Ammon's horn (tissue), 1 donor: ENCODE measurements around the gene PDGFA.
"Not testable (repeated sequence)": the region's sequence is repeated elsewhere in the genome, so short reads cannot be mapped to it uniquely, and the experiment has no call there.

ENCODE experiments used
- DNase-seq: peaks from one replicate; pipeline ENCODE4 v3.0.0-alpha.2; 2016; ENCODE audit warnings: low spot score

Gene PDGFA

GRCh38 chr7:552151-552867 lies 32.7 kb upstream of the PDGFA start:
- not testable (repeated sequence) for DNase-seq

DNA sequence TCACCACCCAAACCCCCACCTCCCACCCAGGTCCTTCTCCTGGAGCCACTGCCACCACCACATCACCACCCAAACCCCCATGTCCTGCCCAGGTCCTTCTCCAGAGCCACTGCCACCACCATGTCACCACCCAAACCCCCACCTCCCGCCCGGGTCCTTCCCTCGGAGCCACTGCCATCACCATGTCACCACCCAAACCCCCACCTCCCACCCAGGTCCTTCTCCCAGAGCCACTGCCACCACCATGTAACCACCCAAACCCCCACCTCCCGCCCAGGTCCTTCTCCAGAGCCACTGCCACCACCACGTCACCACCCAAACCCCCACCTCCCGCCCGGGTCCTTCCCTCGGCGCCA lies 31.9 kb upstream of the PDGFA start:
- not testable (repeated sequence) for DNase-seq

GRCh38 chr7:550881-551614 lies 31.4 kb upstream of the PDGFA start:
- no peak for DNase-seq

DNA sequence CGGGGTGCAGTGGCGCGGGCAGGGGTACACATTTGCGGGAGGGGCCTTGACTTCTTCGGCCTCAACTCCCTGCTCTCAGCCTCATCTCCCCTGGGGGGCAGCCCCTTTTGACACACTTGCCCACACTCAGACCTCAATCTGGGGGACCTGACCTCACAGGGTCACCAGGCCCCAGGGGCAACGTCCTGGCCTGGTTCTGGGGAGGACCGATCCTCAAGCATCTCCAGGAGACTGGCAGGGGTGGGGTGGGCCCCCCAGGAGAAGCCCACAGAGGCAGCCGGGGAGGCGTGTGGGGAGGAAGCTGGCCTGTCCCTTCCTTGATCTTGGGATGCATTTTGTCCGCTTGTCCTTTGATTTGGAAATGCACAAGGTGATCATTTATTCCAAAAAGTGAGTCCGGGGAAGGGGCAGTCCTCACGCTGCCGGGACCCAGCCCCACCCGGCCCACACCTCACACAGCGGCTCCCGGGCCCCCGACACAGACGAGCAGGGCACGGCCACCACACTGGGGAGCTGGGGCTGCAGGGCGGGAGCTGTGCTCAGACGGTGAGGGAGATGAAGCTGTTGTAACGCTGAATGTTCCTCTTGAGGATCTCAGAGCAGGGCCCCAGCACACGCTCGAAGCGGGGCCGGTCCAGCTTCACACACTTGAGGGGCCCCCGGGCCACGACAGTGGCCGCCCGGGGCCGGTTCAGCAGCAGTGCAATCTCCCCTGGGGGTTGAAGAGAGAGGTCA lies 30.4 kb upstream of the PDGFA start:
- no peak for DNase-seq

DNA sequence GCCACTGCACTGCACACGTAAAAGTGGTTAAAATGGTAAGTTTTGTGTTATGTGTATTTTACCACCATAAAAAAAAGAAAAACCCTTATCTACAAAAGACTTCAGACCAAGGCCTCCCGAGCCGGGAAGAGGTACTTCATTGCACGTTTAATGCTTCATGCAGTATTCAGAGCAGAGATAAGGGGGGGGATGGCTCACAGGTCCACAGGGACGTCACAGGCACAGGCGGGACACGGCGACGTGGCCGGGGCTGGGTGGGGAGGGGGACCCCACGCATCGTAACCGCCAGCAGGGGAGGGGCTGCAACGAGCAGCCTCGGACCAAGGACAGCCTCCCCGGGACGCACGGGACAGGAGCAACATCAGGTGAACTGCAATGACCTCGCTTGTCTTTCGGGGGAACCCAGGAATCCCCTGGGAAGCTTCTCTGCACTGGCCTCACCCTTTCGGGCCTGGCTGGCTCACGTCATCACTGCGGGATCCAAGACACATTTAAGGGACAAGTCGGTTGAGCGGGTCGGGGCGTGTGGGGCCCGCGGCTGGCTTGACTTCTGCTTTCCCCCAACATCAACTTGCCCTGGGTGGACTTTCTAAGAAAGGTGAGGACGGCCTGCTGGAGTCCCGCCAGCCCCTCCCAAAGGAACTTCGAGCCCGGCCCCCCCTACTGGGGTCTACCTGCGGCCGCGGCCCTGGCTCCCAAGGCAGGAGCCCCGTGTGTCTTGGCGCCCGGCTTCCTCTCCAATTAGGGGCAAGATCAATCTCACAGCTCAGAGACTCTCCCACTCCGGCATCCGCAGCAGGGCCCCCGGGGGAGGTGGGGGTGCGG lies 29.6 kb upstream of the PDGFA start:
- no peak for DNase-seq

DNA sequence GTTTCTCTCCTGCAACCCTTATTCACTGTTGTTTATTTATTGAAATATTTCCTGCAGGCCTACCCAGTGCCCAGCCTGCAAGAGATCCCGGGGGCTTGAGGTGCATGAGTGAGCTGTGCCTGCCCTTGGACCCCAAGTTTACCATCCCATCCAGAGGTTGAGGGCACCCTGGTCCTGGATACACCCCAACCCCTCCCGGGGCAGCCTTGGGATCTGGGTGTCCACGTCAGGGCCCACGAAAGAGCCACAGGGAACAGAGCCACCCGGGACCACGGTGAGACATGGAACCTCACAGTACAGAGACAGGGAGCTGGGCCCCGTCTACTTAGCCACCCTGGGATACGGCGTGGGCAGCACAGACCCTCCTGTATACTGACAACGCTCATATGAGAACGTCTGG lies 28.8 kb upstream of the PDGFA start:
- DNase-seq = no peak

DNA sequence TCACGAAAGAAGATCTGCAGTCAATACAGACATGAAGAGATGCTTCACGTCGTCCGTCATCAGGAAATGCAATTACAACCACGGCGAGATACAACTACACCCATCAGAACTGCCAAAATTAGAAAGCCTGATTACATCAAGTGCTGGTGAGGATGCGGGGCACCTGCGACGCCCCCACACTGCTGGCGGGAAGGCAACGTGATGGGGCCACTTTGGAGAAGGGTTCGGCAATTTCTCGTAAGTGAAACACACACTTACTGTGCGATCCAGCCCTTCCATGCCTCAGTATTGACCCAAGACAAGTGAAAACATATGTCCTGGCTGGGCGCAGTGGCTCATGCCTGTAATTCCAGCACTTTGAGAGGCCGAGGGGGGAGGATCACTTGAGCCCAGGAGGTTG lies 25.8 kb upstream of the PDGFA start:
- DNase-seq = no peak

- DNase-seq = no peak
Measured at GRCh38 chr7:544338-545221, 24.9 kb upstream of the PDGFA start.

DNA sequence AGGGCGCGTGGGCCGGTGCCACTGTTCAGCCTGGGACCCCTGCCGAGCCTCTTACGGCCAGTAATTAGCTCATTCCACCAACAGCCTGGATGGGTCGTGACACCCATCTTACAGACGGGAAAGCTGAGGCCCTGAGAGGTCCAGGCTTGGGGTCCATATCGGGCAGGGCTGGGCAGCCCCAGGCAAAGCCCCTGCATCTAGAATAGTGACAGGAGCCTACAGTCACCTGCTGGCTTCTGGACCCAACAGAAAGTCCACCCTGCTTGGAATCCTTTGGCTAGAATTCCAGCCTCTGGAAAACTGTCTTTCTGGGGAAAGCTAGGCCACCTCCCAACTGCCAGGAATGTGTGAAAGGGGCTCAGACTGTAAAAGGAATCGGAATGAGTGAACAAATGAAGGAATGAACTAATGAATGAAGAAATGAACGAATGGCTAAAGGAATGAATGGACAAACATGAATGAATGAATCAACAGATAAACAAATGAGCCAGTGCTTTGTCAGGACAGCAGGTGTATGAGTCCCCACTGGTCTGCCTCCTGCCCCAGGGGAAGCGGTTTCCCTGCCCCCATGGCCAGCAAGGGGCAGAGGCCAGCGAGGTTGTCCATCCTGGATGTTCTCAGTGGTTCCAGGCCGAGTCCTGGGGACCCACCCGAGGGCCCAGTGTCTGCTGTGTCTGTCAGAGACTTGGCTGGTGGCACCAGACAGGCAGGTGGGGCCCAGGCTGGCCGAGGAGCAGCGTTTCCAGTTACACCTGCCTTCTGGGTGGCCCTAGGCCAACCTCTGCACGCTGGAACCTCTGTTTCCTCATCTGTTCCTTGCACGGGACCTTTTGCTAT lies 24.1 kb upstream of the PDGFA start:
- DNase-seq = no peak

DNA sequence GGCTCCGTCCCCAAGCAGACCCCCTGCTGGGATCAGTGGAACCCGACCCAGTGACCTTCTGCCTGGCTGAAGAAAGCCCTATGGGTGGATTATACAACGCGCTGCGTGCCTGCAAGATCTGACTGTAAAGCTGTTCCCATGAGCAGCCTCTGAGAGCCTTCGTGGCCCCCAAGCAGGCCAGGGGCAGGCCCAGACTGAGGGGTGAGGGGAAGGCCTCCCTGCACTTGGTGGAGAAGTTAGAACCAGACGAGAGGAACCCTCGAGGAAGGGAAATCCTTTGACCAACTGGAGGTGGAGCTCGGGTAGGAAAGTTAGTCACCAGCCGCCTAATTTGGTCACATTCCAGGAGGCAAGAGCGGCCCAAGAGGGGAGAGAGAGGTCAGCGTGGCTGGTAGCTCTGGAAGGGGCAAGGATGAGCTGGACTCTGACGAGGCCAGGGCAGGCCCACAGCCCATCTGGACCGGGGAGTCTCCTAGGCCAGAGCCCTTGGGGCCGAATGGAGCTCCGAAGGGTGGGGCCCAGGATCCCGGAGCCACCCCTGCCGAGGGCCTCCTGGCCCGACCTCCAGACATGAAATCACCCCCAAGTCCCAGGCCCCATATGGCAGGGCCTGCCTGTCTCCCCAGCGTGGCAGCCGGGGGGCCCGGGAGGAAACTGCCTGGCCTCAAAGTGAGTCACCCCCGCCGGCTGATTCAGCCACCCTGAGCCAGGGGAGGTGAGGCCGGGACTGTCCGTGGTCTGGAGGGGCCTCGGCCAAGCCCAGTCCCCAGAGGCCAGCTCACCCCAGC lies 23.3 kb upstream of the PDGFA start:
- DNase-seq = no peak

- no peak for DNase-seq
Measured at GRCh38 chr7:542131-542712, 22.6 kb upstream of the PDGFA start.

GRCh38 chr7:541661-542060 lies 22.0 kb upstream of the PDGFA start:
- DNase-seq = no peak

- DNase-seq = no peak
Measured at GRCh38 chr7:540997-541396, 21.4 kb upstream of the PDGFA start.

DNA sequence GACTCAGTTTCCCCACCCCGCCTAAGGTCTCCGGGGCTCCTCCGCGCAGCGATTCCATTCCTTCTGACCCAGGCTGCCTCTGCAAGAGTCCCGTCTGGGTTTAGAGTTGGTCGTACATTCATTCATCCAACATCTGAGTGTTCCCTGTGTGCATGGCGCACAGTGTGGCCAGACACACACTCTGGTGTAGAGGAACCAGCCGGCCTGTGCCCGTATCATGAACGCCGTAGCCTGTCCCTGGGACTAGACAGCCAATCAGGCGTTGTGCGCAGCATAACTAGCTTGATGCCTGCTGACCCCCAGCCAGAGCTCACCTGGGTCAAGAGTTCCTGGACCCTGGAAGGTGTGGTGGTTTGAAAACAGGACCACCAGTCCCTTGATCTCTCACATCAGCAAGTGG lies 20.9 kb upstream of the PDGFA start:
- DNase-seq = no peak

DNA sequence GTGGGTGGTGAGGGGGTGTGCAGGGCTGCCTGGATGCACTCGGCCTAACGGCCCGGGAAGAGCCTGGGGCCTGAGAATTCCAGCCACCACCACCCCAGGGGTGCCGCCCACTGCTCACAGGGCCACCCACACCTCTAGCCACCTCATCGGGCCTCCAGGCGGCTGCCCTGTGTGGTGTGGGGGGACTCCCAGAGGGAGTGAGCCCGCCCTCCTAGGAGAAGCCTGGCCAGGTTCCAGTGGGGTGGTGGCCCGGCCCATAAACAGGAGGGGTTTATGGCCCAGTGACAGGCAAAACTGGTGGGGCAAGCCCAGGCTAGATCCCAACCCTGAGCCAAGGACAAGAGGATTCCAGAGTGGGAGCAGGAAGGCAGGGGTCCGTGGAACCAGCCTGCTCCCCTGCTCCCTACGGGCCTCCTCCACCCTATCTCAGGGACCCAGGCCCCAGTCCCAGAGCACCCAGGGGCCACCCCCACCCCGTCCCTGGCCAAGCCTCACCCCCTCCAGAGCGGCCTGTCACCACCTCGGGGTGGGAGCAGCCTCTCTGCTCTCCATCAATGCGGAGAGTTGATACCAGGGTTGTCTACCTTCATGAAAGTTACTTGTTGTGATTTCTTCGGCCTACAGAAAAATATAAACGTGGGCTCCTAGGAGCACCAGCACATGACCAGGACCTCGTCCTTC lies 20.2 kb upstream of the PDGFA start:
- DNase-seq = no peak

DNA sequence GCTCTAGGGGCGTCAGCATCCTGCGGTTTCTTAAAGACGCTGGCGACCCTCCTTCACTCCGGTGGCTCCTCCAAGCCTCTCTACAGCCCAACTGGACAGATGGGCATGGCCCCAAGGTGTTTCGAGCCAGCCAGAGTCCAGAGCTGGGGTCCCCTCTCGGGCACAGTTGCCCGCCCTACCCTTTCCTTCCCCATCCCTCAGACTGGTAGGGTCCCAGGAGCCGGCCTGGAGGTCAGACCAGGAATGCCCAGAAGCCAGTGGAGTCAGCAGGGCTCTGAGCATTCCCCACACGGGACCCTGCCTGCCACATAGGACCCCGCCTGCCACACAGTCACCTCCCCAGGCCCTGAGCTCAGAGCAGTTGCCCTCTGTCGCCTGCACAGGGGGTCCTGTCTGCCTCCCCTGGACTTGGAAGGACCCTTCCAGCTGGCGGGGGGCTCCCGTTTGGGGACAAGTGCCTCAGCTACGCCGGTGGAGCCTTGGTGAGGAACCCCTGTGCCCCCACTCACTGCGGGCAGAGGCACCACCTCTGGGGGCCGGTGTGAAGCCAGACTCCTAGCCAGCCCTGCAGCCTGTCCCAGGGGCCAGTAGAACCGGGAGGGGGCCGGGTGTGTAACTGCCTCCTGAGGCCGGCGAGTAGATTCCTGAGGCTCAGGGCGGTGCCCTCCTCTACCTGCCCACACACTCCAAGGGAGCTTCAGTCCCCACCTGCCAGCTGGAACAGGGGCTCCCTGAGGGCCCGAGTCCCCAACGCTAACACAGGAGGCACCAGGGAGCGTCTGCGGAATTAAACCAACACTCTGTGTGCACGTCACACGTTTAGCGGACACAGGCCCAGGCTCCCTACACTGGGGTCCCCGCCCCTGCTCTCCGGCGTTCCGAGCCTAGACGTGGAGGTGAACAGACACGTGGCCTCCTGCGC lies 19.4 kb upstream of the PDGFA start:
- DNase-seq = no peak

DNA sequence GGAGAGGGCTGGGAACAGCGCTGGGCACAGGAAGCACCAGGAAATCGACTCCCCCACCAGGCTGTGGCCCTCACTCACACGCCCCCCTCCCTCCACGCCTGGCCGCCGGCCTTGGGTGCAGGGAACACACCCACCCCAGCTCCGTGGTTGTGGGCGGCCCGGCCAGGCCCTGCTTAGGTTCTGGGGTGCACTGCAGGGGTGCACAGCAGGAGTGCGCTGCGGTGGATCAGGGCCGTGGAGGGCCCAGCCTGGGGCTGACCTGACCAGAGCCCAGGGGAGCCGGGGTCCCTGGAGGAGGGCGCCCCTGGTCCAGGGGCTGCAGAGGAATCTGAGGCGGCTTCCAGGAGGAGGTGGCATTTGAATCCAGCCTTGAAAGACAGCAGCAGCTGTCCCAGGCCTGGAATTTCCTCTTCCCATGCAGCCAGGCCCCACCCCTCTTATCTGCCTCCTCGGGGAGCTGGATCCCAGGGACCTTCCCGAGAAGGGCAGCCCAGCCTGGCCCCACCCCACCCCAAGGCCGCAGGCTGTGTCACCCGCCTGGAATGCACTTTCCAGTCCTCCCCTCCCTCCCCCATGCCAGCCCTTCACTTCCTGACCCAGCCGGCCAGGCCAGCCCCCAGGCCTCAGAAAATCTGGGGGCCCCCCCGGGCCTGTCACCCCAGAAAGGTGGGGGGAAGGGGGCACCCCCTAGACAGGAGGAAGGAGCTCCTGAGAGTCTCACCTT lies 18.4 kb upstream of the PDGFA start:
- DNase-seq = no peak
